Embryonic facial prominence (tissue), 1 donor: Measurements from ENCODE around the gene DIAPH2.

ENCODE experiments used
- DNase-seq: peaks from one replicate; pipeline ENCODE4 v3.0.0-alpha.2; 2016; ENCODE audit errors: extremely low spot score

Gene DIAPH2

GRCh38 chrX:97057349-97057909, 372.8 kb downstream of the DIAPH2 start:
- no peak for DNase-seq

GRCh38 chrX:97060020-97060419, 375.4 kb downstream of the DIAPH2 start:
- no peak for DNase-seq

DNA sequence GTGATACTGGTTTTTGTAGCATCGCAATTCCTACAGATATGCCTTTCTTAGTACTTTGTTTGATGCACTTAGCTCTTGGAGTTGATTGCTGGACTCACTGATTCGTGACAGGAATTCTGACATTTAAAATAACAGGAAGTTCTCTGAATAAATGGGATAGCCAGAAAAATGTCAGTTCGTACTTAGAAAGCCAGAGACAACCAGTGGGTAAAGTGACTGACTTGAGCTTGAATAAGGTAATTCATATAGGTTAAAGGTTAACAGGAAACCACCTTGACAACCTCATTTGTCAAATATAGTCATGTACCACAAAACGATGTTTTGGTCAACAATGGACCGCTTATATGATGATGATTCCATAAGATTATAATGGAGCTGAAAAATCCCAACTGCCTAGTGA, 380.4 kb downstream of the DIAPH2 start:
- DNase-seq = no peak

- DNase-seq = no peak
These were observed 381.3 kb downstream of the DIAPH2 start for GRCh38 chrX:97065973-97066372.

DNA sequence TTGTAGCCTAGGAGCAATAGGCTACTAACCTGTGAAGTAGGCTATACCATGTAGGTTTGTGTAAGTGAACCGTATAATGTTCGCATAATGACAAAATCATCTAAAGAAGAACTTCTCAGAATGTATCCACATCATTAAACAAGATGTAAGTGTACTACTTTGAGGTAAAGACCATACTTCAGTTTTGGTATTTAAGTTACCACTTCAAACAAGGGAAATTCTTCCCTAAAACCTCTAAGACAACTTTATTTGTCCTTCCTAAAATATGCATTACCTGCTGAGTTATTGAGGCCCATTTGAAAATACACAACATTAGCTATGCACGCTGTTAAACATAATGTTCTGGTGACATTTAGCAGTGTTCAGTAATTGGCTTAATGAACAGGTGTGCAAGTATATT, 381.7 kb downstream of the DIAPH2 start:
- no peak for DNase-seq

DNA sequence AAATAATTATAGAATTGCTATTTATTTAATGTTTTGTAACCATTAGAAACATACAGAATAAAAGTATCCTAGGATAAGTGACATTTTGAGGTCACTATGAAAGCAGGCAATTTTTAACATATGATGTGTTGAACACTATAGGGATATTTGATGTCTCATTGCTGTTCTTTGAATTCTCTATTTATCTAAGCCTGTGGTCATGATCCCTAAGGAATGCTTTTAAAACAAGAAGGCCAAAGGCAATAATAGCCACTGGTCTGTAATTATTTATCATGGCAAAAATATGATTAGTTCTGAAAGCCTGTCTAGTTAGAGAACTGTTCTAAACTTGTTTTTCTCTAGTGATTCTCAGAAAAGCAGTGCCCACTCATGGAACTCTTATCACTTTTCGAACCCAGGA, 385.7 kb downstream of the DIAPH2 start:
- no peak for DNase-seq

- DNase-seq = no peak
These were observed 389.8 kb downstream of the DIAPH2 start for GRCh38 chrX:97074400-97074799.

- no peak for DNase-seq
These were observed 404.5 kb downstream of the DIAPH2 start for GRCh38 chrX:97089116-97089515.

- DNase-seq = no peak
These were observed 411.7 kb downstream of the DIAPH2 start for GRCh38 chrX:97096385-97096784.

GRCh38 chrX:97102938-97103337, 418.3 kb downstream of the DIAPH2 start:
- DNase-seq = no peak

GRCh38 chrX:97109730-97110129, 425.1 kb downstream of the DIAPH2 start:
- DNase-seq = no peak

GRCh38 chrX:97117572-97117971, 432.9 kb downstream of the DIAPH2 start:
- DNase-seq = no peak

DNA sequence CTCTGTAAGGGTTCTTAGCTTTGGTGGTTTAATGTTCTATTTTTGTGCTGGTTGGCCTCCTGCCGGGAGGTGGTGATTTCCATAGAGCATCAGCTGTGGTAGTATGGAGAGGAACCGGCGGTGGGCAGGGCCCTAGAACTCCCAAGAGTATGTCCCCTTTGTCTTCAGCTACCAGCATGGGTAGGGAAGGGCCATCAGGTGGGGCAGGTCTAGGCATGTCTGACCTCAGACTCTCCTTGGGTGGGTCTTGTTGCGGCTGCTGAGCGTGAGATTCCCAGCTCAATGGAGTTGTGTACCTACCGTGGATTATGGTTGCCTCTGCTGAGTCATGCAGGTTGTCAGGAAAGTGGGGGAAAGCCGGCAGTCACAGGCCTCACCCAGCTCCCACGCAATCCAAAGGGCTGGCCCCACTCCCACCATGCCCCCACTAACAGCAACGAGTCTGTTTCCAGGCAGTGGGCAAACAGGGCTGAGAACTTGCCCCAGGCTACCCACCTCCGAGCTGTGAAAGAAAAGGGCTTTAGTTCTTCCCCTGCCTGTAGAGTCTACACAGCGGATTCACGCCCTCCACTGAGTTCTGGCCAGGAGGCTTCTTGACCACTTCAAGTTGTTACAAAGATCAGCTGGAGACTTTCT, 434.9 kb downstream of the DIAPH2 start:
- DNase-seq = no peak

- DNase-seq = no peak
These were observed 438.4 kb downstream of the DIAPH2 start for GRCh38 chrX:97123001-97123400.

- DNase-seq = no peak
These were observed 441.4 kb downstream of the DIAPH2 start for GRCh38 chrX:97126020-97126419.

- DNase-seq = no peak
These were observed 448.2 kb downstream of the DIAPH2 start for GRCh38 chrX:97132664-97133415.

GRCh38 chrX:97145934-97146333, 461.3 kb downstream of the DIAPH2 start:
- no peak for DNase-seq

GRCh38 chrX:97155816-97156215, 471.2 kb downstream of the DIAPH2 start:
- no peak for DNase-seq

GRCh38 chrX:97158269-97158668, 473.6 kb downstream of the DIAPH2 start:
- DNase-seq = no peak

DNA sequence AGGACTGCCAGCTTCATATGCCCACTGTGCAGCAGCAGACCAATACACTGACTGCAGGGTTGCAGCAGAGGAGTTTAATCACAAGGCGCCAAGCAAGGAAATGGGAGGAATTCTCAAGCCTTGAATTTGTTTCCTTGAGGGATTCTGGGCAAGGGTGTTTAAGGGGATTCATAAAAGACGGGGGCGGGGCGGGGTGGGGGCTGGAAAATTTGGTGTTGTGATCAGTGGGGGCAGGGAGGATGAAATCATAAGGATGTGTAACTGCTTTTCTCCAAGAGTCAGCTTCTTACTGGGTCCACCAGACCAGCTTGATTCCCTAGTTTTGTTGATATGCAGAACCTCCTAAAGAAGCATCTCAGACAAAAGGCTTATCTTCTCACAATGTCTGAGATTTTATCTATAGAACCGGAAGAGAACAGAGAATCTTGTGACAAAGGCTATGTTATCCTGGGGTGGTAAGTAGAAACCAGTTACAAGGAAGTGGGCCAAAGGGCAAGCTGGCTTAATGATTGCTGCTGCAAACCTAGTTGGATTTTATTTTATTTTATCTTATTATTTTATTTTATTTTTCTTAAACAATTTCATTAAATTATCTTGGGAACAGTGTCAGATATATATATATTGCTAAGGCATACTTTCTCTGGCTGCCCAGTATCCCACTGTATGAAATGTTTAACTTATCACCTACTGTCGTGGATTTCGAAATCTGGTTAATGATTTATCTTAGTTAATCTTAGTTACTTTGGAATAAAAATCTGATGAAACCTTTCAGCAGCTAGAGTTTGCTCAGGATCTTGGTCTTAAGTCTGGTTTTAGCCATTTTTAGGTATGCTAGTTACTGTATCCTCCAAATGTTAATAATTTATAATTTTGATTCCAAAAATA, 475.5 kb downstream of the DIAPH2 start:
- DNase-seq = no peak

GRCh38 chrX:97167333-97167732, 482.7 kb downstream of the DIAPH2 start:
- no peak for DNase-seq

GRCh38 chrX:97168646-97169045, 484.0 kb downstream of the DIAPH2 start:
- DNase-seq = no peak
